GM12878 (cell line): ENCODE data around the gene HSD11B1. TPM values are rescaled to one million over a fixed set of nuclear protein-coding genes. Genes with fewer than 3 reads are reported as not detected.

Experiments
- ATF2 ChIP-seq: IDR thresholded peaks from 2 replicates; pipeline ENCODE4 v1.6.1; 2012; ENCODE audit warnings: low read length, inconsistent platforms
- E2F8 ChIP-seq: fragments of 450-650 bp; IDR thresholded peaks from 2 replicates; pipeline ENCODE4 v1.6.1; 2018; ENCODE audit warnings: mild to moderate bottlenecking, low read depth, moderate library complexity; ENCODE audit not compliant: partially characterized antibody
- GABPA ChIP-seq: IDR thresholded peaks from 2 replicates; pipeline ENCODE4 v1.6.1; 2014; ENCODE audit warnings: antibody characterized with exemption, low read depth, mild to moderate bottlenecking, inconsistent platforms
- GATAD2B ChIP-seq: fragments of 450-650 bp; conservative IDR thresholded peaks from 2 replicates; pipeline ENCODE4 v1.6.1; 2017; ENCODE audit warnings: low read depth, mild to moderate bottlenecking, moderate library complexity
- HDAC6 ChIP-seq: fragments of 200-600 bp; sonication (generic); IDR thresholded peaks from one replicate; pipeline ENCODE4 v1.8.0; 2017; ENCODE audit warnings: antibody characterized with exemption; ENCODE audit not compliant: unreplicated experiment
- HDGF ChIP-seq: fragments of 450-650 bp; IDR thresholded peaks from 2 replicates; pipeline ENCODE4 v1.6.1; 2016; ENCODE audit warnings: antibody characterized with exemption
- IRF4 ChIP-seq: IDR thresholded peaks from 2 replicates; pipeline ENCODE4 v1.6.1; 2011; ENCODE audit warnings: low read depth, low read length
- KAT2A ChIP-seq: conservative IDR thresholded peaks from 2 replicates; pipeline ENCODE4 v1.6.1; 2011; ENCODE audit warnings: low read depth, low read length; ENCODE audit not compliant: control insufficient read depth
- MTA2 ChIP-seq: fragments of 450-650 bp; IDR thresholded peaks from 2 replicates; pipeline ENCODE4 v1.6.1; 2016; ENCODE audit warnings: low read depth, mild to moderate bottlenecking, moderate library complexity
- NR2F1 ChIP-seq: fragments of 450-650 bp; conservative IDR thresholded peaks from 2 replicates; pipeline ENCODE4 v1.6.1; 2017; ENCODE audit warnings: mild to moderate bottlenecking
- POLR2AphosphoS2 ChIP-seq: IDR thresholded peaks from 2 replicates; pipeline ENCODE4 v1.6.1; 2011; ENCODE audit warnings: low read depth, mild to moderate bottlenecking, low read length, improper control_type of control experiment, moderate library complexity
- SMAD1 ChIP-seq: fragments of 450-650 bp; IDR thresholded peaks from 2 replicates; pipeline ENCODE4 v1.6.1; 2018; ENCODE audit warnings: mild to moderate bottlenecking, low read depth; ENCODE audit not compliant: partially characterized antibody
- SPI1 ChIP-seq: IDR thresholded peaks from 2 replicates; pipeline ENCODE4 v1.6.1; 2011; ENCODE audit warnings: low read depth, mild to moderate bottlenecking, low read length, moderate library complexity, borderline replicate concordance; ENCODE audit not compliant: insufficient read depth
- WRNIP1 ChIP-seq: IDR thresholded peaks from 2 replicates; pipeline ENCODE4 v1.6.1; 2011; ENCODE audit warnings: low read depth, low read length, improper control_type of control experiment, borderline replicate concordance
- YBX1 ChIP-seq: fragments of 450-650 bp; IDR thresholded peaks from 2 replicates; pipeline ENCODE4 v1.6.1; 2016; ENCODE audit warnings: antibody characterized with exemption
- ZNF217 ChIP-seq: fragments of 450-650 bp; IDR thresholded peaks from 2 replicates; pipeline ENCODE4 v1.6.1; 2017; ENCODE audit warnings: antibody characterized with exemption, mild to moderate bottlenecking
- ZNF384 ChIP-seq: IDR thresholded peaks from 2 replicates; pipeline ENCODE4 v1.6.1; 2012; ENCODE audit warnings: low read depth, mild to moderate bottlenecking, low read length, improper control_type of control experiment, borderline replicate concordance
- ZNF592 ChIP-seq: fragments of 450-650 bp; IDR thresholded peaks from 2 replicates; pipeline ENCODE4 v1.6.1; 2017; ENCODE audit warnings: mild to moderate bottlenecking, moderate library complexity
- ZSCAN29 ChIP-seq: fragments of 450-650 bp; IDR thresholded peaks from 2 replicates; pipeline ENCODE4 v1.6.1; 2017; ENCODE audit warnings: mild to moderate bottlenecking, moderate library complexity
- polyA plus RNA-seq, 11 experiments: library from polyadenylated mRNA; depleted of rRNA in 4 of 11; unstranded in 6 of 11; stranded (reverse) in 5 of 11; fragments of >200 nt; fragmentation: Nextera tagmentation in 4 of 11; fragmentation: Illumina TruSeq in 1 of 11; extraction: Ambion mirVana in 4 of 11; extraction: Trizol in 1 of 11; gene quantifications; 1 replicate in 1 of 11; 2 replicates in 10 of 11; pipeline versions ENCODE4 v1.2.1 to v1.2.3, GENCODE V29; 2011 to 2016; ENCODE audit warnings: inconsistent platforms in 2 of 11, missing spikeins in 2 of 11, low read depth in 1 of 11
- total RNA-seq, 4 experiments: library from RNA; depleted of rRNA in 3 of 4; stranded (reverse); fragments of >200 nt in 3 of 4; fragmentation: Illumina TruSeq in 1 of 4; extraction: Trizol in 1 of 4; gene quantifications; 2 replicates each; pipeline versions ENCODE4 v1.2.1 to v1.2.3, GENCODE V29; 2013 to 2021
- TF ChIP-seq, protein P1 (sequence below): IDR thresholded peaks from 2 replicates; pipeline ENCODE4 v1.6.1; 2012; ENCODE audit warnings: mild to moderate bottlenecking, low read depth, low read length

Gene HSD11B1
- total and polyA plus RNA-seq, 10 of the 15 experiments (the other 5 are each of a cell fraction or from before 2014, with no cell fraction given) = 0.04 to 0.27 (median 0.15) TPM; not detected in 7

DNA sequence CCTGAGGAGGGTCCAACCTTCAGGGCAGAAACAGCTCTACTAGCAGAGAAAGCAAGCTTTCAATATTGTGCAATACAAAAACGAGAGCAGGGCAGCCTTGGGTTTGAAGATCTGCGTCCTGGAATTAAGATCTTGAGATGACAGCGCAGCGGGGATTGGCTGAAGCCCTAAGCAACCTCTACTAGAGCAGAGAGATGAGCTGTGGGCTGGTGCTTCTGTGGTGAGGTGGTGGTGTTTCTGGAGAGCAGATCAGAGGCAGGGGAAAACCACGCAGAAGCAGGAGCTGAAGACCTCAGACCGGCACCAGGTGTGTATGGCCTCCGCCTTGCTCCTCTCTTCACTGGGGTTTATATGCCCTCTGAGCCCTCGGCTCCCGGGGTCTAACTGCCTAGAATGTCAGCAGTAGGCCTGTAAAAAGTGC lies 63.7 kb downstream of the HSD11B1 start (continued):
- TF ChIP-seq, protein P1, sequence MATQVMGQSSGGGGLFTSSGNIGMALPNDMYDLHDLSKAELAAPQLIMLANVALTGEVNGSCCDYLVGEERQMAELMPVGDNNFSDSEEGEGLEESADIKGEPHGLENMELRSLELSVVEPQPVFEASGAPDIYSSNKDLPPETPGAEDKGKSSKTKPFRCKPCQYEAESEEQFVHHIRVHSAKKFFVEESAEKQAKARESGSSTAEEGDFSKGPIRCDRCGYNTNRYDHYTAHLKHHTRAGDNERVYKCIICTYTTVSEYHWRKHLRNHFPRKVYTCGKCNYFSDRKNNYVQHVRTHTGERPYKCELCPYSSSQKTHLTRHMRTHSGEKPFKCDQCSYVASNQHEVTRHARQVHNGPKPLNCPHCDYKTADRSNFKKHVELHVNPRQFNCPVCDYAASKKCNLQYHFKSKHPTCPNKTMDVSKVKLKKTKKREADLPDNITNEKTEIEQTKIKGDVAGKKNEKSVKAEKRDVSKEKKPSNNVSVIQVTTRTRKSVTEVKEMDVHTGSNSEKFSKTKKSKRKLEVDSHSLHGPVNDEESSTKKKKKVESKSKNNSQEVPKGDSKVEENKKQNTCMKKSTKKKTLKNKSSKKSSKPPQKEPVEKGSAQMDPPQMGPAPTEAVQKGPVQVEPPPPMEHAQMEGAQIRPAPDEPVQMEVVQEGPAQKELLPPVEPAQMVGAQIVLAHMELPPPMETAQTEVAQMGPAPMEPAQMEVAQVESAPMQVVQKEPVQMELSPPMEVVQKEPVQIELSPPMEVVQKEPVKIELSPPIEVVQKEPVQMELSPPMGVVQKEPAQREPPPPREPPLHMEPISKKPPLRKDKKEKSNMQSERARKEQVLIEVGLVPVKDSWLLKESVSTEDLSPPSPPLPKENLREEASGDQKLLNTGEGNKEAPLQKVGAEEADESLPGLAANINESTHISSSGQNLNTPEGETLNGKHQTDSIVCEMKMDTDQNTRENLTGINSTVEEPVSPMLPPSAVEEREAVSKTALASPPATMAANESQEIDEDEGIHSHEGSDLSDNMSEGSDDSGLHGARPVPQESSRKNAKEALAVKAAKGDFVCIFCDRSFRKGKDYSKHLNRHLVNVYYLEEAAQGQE = no peak
- TF ChIP-seq GABPA (no peak), ZNF592 (no peak), WRNIP1 (0 out of 2 replicates have a peak, but pooled peaks have one; percentile 36), MTA2 (peak; percentile 50; the same call in 1 of the 2 replicates), ZNF217 (no peak), ZNF384 (no peak), SMAD1 (no peak), SPI1 (no peak), KAT2A (no peak), ATF2 (no peak), IRF4 (no peak), E2F8 (no peak), HDAC6 (no peak), ZSCAN29 (no peak), POLR2AphosphoS2 (0 out of 2 replicates have a peak, but pooled peaks have one; percentile 35), YBX1 (no peak), GATAD2B (peak; percentile 48; the same call in 1 of the 2 replicates), HDGF (no peak), NR2F1 (no peak; the same call in 1 of the 2 replicates)
